Endothelial cell of umbilical vein (primary cell): ENCODE results near the gene TEDC2. TPM values are rescaled to one million over a fixed set of nuclear protein-coding genes. Genes with fewer than 3 reads are reported as not detected.

Experiments used
- BruUV-seq: library from RNA; stranded (reverse); fragments of 400-500 nt; replicated peaks from 2 replicates; lab custom pipeline; 2021; lab: Mats Ljungman, UMichigan
- CTCF ChIA-PET: fragments of 300-600, 350-600 bp; sonication (Branson Sonifier 250); formaldehyde crosslinking; loops from one replicate; lab custom pipeline; 2021; ENCODE audit warnings: antibody characterized with exemption, inconsistent platforms; lab: Charles Lee
- POLR2A ChIA-PET: fragments of 300-600, 350-600 bp; sonication (Branson Sonifier 250); formaldehyde crosslinking; loops from one replicate; lab custom pipeline; 2021; ENCODE audit warnings: antibody characterized with exemption, inconsistent platforms; lab: Charles Lee
- DNase-seq: peaks from one replicate; pipeline ENCODE4 v3.0.0-alpha.2; 2011; ENCODE audit warnings: low read depth, low spot score
- FAIRE-seq: peaks from 2 replicates; lab custom pipeline; 2011; peaks lifted over from hg19 to GRCh38; lab: Jason Lieb, UNC
- H2AFZ ChIP-seq: 2 replicates; pipeline ENCODE4 v1.6.0; 2012; ENCODE audit warnings: low read depth, low read length, control low read depth, inconsistent platforms
- H3K27ac ChIP-seq: 2 replicates; pipeline ENCODE4 v1.5.1; 2011; ENCODE audit warnings: low read depth, mild to moderate bottlenecking, control low read depth, low read length, moderate library complexity; ENCODE audit not compliant: insufficient read depth
- H3K27me3 ChIP-seq, 2 experiments: 2 replicates each; pipeline versions ENCODE4 v1.6.0 to v1.6.1; 2011; ENCODE audit warnings: low read length in 2 of 2, mixed read lengths in 1 of 2; ENCODE audit not compliant: control insufficient read depth in 2 of 2, insufficient read depth in 2 of 2
- H3K36me3 ChIP-seq, 2 experiments: 2 replicates in 1 of 2; 3 replicates in 1 of 2; pipeline ENCODE4 v1.5.1; 2011; ENCODE audit warnings: low read length in 2 of 2, mild to moderate bottlenecking in 1 of 2, moderate library complexity in 1 of 2; ENCODE audit not compliant: control insufficient read depth in 2 of 2, insufficient read depth in 2 of 2; ENCODE audit errors: extremely low read depth in 1 of 2
- H3K4me1 ChIP-seq: 3 replicates; pipeline ENCODE4 v1.5.1; 2011; ENCODE audit warnings: mild to moderate bottlenecking, low read length; ENCODE audit not compliant: control insufficient read depth, insufficient read depth; ENCODE audit errors: extremely low read depth
- H3K4me2 ChIP-seq: 2 replicates; pipeline ENCODE4 v1.6.1; 2011; ENCODE audit warnings: low read length, control low read depth, mixed read lengths; ENCODE audit not compliant: insufficient read depth
- H3K4me3 ChIP-seq, 3 experiments: fragments of 200-600 bp in 1 of 3; sonication (generic), shearing (Covaris generic) in 1 of 3; replicated peaks in 1 of 3; 2 replicates each; pipeline ENCODE4 v1.5.1; 2011 to 2016; ENCODE audit warnings: control low read depth in 3 of 3, low read length in 3 of 3, mild to moderate bottlenecking in 2 of 3, inconsistent platforms in 1 of 3, low read depth in 1 of 3, moderate library complexity in 1 of 3; ENCODE audit not compliant: insufficient read depth in 1 of 3
- H3K79me2 ChIP-seq: 2 replicates; pipeline ENCODE4 v1.6.0; 2012; ENCODE audit warnings: low read length, inconsistent platforms; ENCODE audit not compliant: control insufficient read depth, insufficient read depth
- H3K9ac ChIP-seq: replicated peaks from 2 replicates; pipeline ENCODE3; 2011; ENCODE audit warnings: low read length, control low read depth; ENCODE audit not compliant: insufficient read depth; ENCODE audit errors: extremely low read depth
- H3K9me1 ChIP-seq: replicated peaks from 3 replicates; pipeline ENCODE4 v1.6.0; 2011; ENCODE audit warnings: mild to moderate bottlenecking, low read length; ENCODE audit not compliant: control insufficient read depth, insufficient read depth; ENCODE audit errors: extremely low read depth
- H3K9me3 ChIP-seq: replicated peaks from 2 replicates; pipeline ENCODE4 v1.5.1; 2012; ENCODE audit warnings: low read length, inconsistent platforms; ENCODE audit not compliant: control insufficient read depth, insufficient read depth
- H4K20me1 ChIP-seq: replicated peaks from 2 replicates; pipeline ENCODE3; 2011; ENCODE audit warnings: mild to moderate bottlenecking, low read length; ENCODE audit not compliant: control insufficient read depth, insufficient read depth; ENCODE audit errors: extremely low read depth
- EZH2 ChIP-seq: IDR thresholded peaks from 2 replicates; pipeline ENCODE4 v1.6.1; 2012; ENCODE audit warnings: borderline replicate concordance, low read depth, mild to moderate bottlenecking, moderate library complexity, low read length, inconsistent platforms; ENCODE audit not compliant: severe bottlenecking
- FOS ChIP-seq: IDR thresholded peaks from 2 replicates; pipeline ENCODE4 v1.6.1; 2011; ENCODE audit warnings: mild to moderate bottlenecking, low read length, moderate library complexity, borderline replicate concordance; ENCODE audit not compliant: insufficient read depth
- GATA2 ChIP-seq: IDR thresholded peaks from 2 replicates; pipeline ENCODE4 v1.7.0; 2011; ENCODE audit warnings: low read depth, mild to moderate bottlenecking, moderate library complexity, mixed read lengths, low read length; ENCODE audit not compliant: insufficient read length, insufficient read depth
- JUN ChIP-seq: IDR thresholded peaks from 2 replicates; pipeline ENCODE4 v1.6.1; 2011; ENCODE audit warnings: borderline replicate concordance, low read depth; ENCODE audit not compliant: insufficient read length, insufficient read depth
- MYC ChIP-seq: IDR thresholded peaks from one replicate; pipeline ENCODE4 v1.6.1; 2011; ENCODE audit warnings: mild to moderate bottlenecking, low read depth, low read length
- POLR2A ChIP-seq: IDR thresholded peaks from 2 replicates; pipeline ENCODE4 v1.6.1; 2012; ENCODE audit warnings: low read depth, mild to moderate bottlenecking, control low read depth, low read length
- POLR2AphosphoS5 ChIP-seq: IDR thresholded peaks from 2 replicates; pipeline ENCODE4 v1.6.1; 2012; ENCODE audit warnings: low read depth, mild to moderate bottlenecking, control low read depth, low read length, moderate library complexity; ENCODE audit not compliant: insufficient read depth
- dilution Hi-C: fragments of 300-500 bp; cut with MboI; formaldehyde crosslinking; loops from one replicate; pipeline ENCODE4 v1.15.0; 2019; ENCODE audit warnings: low sequenced_read_pairs; ENCODE audit not compliant: extremely low pct_ligation_motif_present
- intact Hi-C: fragments of 100-400 bp; cut with micrococcal nuclease; formaldehyde crosslinking; loops from one replicate; pipeline ENCODE4 v1.10.0; 2022
- polyA plus RNA-seq, 4 experiments: library from polyadenylated mRNA; depleted of rRNA in 3 of 4; stranded (reverse) in 3 of 4; unstranded in 1 of 4; fragments of >200 nt; gene quantifications; 2 replicates each; pipeline versions ENCODE4 v1.2.1 to v1.2.3, GENCODE V29; 2011 to 2012; ENCODE audit warnings: missing spikeins in 1 of 4
- total RNA-seq: library from RNA; stranded (reverse); gene quantifications from 2 replicates; pipeline ENCODE4 v1.2.3, GENCODE V29; 2021
- TF ChIP-seq, protein P1 (sequence below), 2 donors: IDR thresholded peaks; 1 replicate in 1 of 2; 2 replicates in 1 of 2; pipeline ENCODE4 v1.5.1; 2011; ENCODE audit warnings: low read length in 2 of 2, mild to moderate bottlenecking in 2 of 2, moderate library complexity in 2 of 2, control low read depth in 1 of 2, inconsistent platforms in 1 of 2, low read depth in 1 of 2; ENCODE audit not compliant: insufficient read depth in 1 of 2; ENCODE audit errors: extremely low read depth in 1 of 2
- TF ChIP-seq, protein P2 (sequence below): IDR thresholded peaks from 2 replicates; pipeline ENCODE4 v1.6.1; 2011; ENCODE audit not compliant: insufficient read depth, insufficient read length

TEDC2 gene
- total and polyA plus RNA-seq, 2 donors (not counting 3 experiments of a cell fraction or from before 2014, with no cell fraction given), result 7.6 to 12.7 TPM

DNA sequence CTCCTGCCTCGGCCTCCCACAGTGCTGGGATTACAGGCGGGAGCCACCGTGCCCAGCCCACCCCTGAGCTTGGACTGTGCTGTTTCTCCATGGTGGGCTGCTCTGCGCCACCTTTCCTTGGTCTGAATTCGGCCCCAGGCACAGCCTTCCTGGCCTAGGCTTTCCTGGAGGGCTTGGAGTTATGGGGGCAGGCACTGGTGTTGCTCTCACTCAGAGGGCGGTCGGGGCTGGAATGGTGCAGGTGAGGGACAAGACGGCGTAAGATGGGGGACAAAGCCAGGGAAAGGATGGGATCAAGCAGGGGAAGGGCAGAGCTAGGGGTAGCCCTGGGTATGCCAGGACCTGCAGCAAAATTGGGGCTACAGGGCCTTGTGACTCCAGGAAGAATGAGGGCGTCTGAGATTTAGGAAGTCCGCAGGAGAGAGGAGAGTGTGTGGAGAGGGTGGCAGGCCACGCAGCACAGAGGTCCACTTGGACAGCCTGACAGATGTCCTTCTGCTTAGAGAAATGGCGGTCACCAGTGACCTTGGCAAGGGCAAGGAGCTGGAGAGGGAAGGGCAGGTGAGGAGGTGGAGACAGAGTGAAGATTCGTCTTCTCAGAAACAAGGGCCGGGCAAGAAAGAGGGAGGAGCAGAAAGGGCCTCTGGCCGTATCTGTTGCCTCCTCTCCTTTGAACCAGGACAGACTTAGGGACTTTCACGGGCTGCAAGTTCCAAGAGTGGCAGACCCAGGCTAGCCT, 52.3 kb downstream of the TEDC2 start:
- Histone ChIP-seq H3K27ac (no peak overlapping the region), H2AFZ (no peak overlapping the region), H3K9me1 (no peaks in the 10 kb centered on the region), H4K20me1 (peaks cover 2% of the 10 kb centered on the region), H3K4me3 (no peak overlapping the region), H3K36me3 (no peaks in the 10 kb centered on the region), H3K4me2 (no peak overlapping the region), H3K79me2 (peaks cover 33% of the 10 kb centered on the region), H3K27me3 (no peaks in the 10 kb centered on the region), H3K9me3 (no peaks in the 10 kb centered on the region), H3K9ac (no peak overlapping the region), H3K4me1 (peaks cover 21% of the 10 kb centered on the region)
- FAIRE-seq (no peak), DNase-seq (no peak)
- ChIA-PET POLR2A (no interaction called here), CTCF (interaction anchor here (1.2 kb wide), 1 partner anchor 11 kb away, joined by 5 read pairs; no protein-coding TSS in a partner anchor)
- dilution Hi-C loops, result no loop called here
- no TSS peak for BruUV-seq
- intact Hi-C loops, result loop anchor here (1.0 kb wide), 1 partner anchor 26 kb away; no protein-coding TSS in a partner anchor
- TF ChIP-seq JUN (no peak), POLR2AphosphoS5 (no peak), GATA2 (no peak), POLR2A (no peak), FOS (no peak), EZH2 (no peak), MYC (no peak)
- TF ChIP-seq, protein P1, sequence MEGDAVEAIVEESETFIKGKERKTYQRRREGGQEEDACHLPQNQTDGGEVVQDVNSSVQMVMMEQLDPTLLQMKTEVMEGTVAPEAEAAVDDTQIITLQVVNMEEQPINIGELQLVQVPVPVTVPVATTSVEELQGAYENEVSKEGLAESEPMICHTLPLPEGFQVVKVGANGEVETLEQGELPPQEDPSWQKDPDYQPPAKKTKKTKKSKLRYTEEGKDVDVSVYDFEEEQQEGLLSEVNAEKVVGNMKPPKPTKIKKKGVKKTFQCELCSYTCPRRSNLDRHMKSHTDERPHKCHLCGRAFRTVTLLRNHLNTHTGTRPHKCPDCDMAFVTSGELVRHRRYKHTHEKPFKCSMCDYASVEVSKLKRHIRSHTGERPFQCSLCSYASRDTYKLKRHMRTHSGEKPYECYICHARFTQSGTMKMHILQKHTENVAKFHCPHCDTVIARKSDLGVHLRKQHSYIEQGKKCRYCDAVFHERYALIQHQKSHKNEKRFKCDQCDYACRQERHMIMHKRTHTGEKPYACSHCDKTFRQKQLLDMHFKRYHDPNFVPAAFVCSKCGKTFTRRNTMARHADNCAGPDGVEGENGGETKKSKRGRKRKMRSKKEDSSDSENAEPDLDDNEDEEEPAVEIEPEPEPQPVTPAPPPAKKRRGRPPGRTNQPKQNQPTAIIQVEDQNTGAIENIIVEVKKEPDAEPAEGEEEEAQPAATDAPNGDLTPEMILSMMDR (IDR thresholded peaks at IDR 0.05; ENCODE audit: extremely low read depth in 1 of 2, insufficient read depth in 1 of 2, low read depth in 1 of 2, low read length in 2 of 2), result no peak
- TF ChIP-seq, protein P2, sequence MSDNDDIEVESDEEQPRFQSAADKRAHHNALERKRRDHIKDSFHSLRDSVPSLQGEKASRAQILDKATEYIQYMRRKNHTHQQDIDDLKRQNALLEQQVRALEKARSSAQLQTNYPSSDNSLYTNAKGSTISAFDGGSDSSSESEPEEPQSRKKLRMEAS, result no peak
